Right lobe of liver (tissue), 4 donors: ENCODE data around the gene ITPK1.

Experiments
- POLR2A ChIP-seq: fragments of 450-650 bp; IDR thresholded peaks from one replicate; pipeline ENCODE4 v1.6.1; 2017; ENCODE audit warnings: antibody characterized with exemption, mild to moderate bottlenecking
- TF ChIP-seq, protein P1 (sequence below), 4 donors: fragments of 200-600 bp in 3 of 4; fragments of 450-650 bp in 1 of 4; IDR thresholded peaks; one replicate each; pipeline versions ENCODE4 v1.5.1 to v1.8.0; 2016 to 2022; ENCODE audit warnings: antibody characterized with exemption in 4 of 4, mild to moderate bottlenecking in 2 of 4
- donor health status: DM: no; HTN: no; CAD: no.
- donor health status: DM: no; HTN: no; CAD: no.
- donor health status: DM: no; HTN: yes; CAD: no.

DNA sequence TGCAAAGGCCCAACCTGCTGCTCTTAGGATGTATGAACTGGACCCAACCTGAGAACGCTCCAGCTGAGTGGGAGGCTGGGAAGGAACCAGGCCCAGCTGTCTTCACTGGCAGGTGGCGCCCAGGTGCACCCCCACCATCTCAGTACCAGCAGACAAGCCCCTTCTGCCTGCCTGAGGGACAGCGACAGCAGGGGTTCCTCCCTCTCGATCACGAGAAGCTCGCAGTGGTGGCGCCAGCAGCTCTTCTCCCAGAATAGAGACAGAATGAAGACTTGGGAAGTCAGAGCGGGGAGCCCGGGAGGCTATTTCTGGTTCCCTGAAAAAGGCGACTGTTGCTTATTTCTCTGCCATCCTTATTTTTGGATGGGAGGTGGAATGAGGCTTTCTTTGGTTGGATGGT, 146.3 kb downstream of the ITPK1 start:
- TF ChIP-seq POLR2A: no peak
- TF ChIP-seq, protein P1, sequence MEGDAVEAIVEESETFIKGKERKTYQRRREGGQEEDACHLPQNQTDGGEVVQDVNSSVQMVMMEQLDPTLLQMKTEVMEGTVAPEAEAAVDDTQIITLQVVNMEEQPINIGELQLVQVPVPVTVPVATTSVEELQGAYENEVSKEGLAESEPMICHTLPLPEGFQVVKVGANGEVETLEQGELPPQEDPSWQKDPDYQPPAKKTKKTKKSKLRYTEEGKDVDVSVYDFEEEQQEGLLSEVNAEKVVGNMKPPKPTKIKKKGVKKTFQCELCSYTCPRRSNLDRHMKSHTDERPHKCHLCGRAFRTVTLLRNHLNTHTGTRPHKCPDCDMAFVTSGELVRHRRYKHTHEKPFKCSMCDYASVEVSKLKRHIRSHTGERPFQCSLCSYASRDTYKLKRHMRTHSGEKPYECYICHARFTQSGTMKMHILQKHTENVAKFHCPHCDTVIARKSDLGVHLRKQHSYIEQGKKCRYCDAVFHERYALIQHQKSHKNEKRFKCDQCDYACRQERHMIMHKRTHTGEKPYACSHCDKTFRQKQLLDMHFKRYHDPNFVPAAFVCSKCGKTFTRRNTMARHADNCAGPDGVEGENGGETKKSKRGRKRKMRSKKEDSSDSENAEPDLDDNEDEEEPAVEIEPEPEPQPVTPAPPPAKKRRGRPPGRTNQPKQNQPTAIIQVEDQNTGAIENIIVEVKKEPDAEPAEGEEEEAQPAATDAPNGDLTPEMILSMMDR (IDR thresholded peaks at IDR 0.05): no peak
